Measurements from ENCODE around the gene COASY.
"Not testable (repeated sequence)": the region's sequence is repeated elsewhere in the genome, so short reads cannot be mapped to it uniquely, and the experiment has no call there.

COASY gene

GRCh38 chr17:42541041-42541833 lies 20.7 kb upstream of the COASY start:
- ATAC-seq (no peak), DNase-seq (ENCODE audit: low spot score in 2 of 2) (no peak)
- H3K9me3 Mint-ChIP-seq, result no peaks in the 10 kb centered on the region
- no peak overlapping the region for H3K27ac Mint-ChIP-seq
- no peak overlapping the region for H3K4me3 Mint-ChIP-seq
- peaks cover 24% of the 10 kb centered on the region for H3K36me3 Mint-ChIP-seq
- H3K4me1 Mint-ChIP-seq, result peaks cover 36% of the 10 kb centered on the region

GRCh38 chr17:42543190-42544079 lies 18.5 kb upstream of the COASY start:
- H3K4me3 Mint-ChIP-seq, result no peak overlapping the region
- peaks cover 20% of the 10 kb centered on the region for H3K4me1 Mint-ChIP-seq
- no peak for ATAC-seq
- peaks cover 18% of the 10 kb centered on the region for H3K36me3 Mint-ChIP-seq
- no peak for DNase-seq (ENCODE audit: low spot score in 2 of 2)
- peak overlapping the region; percentile 76 for H3K27ac Mint-ChIP-seq
- H3K9me3 Mint-ChIP-seq, result no peaks in the 10 kb centered on the region

- H3K36me3 Mint-ChIP-seq, result peaks cover 7% of the 10 kb centered on the region
- no peaks in the 10 kb centered on the region for H3K9me3 Mint-ChIP-seq
- H3K4me3 Mint-ChIP-seq, result no peak overlapping the region
- H3K4me1 Mint-ChIP-seq, result peaks cover 23% of the 10 kb centered on the region
- no peak for ATAC-seq
- H3K27ac Mint-ChIP-seq, result no peak overlapping the region
- no peak for DNase-seq (ENCODE audit: low spot score in 2 of 2)
These were observed 17.1 kb upstream of the COASY start for GRCh38 chr17:42544874-42545283.

GRCh38 chr17:42545755-42546505 lies 16.0 kb upstream of the COASY start:
- DNase-seq (ENCODE audit: low spot score in 2 of 2); H3K4me3 Mint-ChIP-seq; H3K9me3 Mint-ChIP-seq; H3K27ac Mint-ChIP-seq; H3K36me3 Mint-ChIP-seq; ATAC-seq: not testable (repeated sequence)
- peaks cover 17% of the 10 kb centered on the region for H3K4me1 Mint-ChIP-seq

- H3K27ac Mint-ChIP-seq, result no peak overlapping the region
- ATAC-seq, result no peak
- H3K4me3 Mint-ChIP-seq, result peak overlapping the region; percentile 34
- DNase-seq (ENCODE audit: low spot score in 2 of 2), result no peak
- no peaks in the 10 kb centered on the region for H3K36me3 Mint-ChIP-seq
- H3K4me1 Mint-ChIP-seq, result peaks cover 9% of the 10 kb centered on the region
- no peaks in the 10 kb centered on the region for H3K9me3 Mint-ChIP-seq
These were observed 14.9 kb upstream of the COASY start for GRCh38 chr17:42547001-42547461.

GRCh38 chr17:42547698-42548069 lies 14.3 kb upstream of the COASY start:
- Mint-ChIP-seq H3K9me3 (no peaks in the 10 kb centered on the region), H3K4me3 (peak overlapping the region; percentile 34), H3K27ac (no peak overlapping the region), H3K4me1 (peaks cover 9% of the 10 kb centered on the region), H3K36me3 (no peaks in the 10 kb centered on the region)
- DNase-seq (ENCODE audit: low spot score in 2 of 2) (no peak), ATAC-seq (no peak)

GRCh38 chr17:42548070-42548837 lies 13.7 kb upstream of the COASY start:
- ATAC-seq, result peak; percentile 85
- H3K9me3 Mint-ChIP-seq, result no peaks in the 10 kb centered on the region
- peak overlapping the region; percentile 34 for H3K4me3 Mint-ChIP-seq
- no peak overlapping the region for H3K27ac Mint-ChIP-seq
- DNase-seq (ENCODE audit: low spot score in 2 of 2), result peak; percentile 57 to 78
- H3K36me3 Mint-ChIP-seq, result no peaks in the 10 kb centered on the region
- H3K4me1 Mint-ChIP-seq, result peaks cover 11% of the 10 kb centered on the region

GRCh38 chr17:42548993-42549755 lies 12.8 kb upstream of the COASY start:
- ATAC-seq, result no peak
- Mint-ChIP-seq H3K27ac (no peak overlapping the region), H3K4me3 (peak overlapping the region; percentile 34), H3K36me3 (no peaks in the 10 kb centered on the region), H3K4me1 (peaks cover 19% of the 10 kb centered on the region), H3K9me3 (no peaks in the 10 kb centered on the region)
- no peak for DNase-seq (ENCODE audit: low spot score in 2 of 2)

- not testable (repeated sequence) for DNase-seq (ENCODE audit: low spot score in 2 of 2); H3K9me3 Mint-ChIP-seq; ATAC-seq; H3K36me3 Mint-ChIP-seq
- Mint-ChIP-seq H3K4me1 (peaks cover 25% of the 10 kb centered on the region), H3K4me3 (peak within 1 kb of the TSS; percentile 90), H3K27ac (peak within 1 kb of the TSS; percentile 93)
These were observed 9.2 kb upstream of the COASY start, which contains the start of gene HSD17B1 for GRCh38 chr17:42552736-42553135. HSD17B1 (plus strand) TSS chr17:42552923; CDS start chr17:42552934, 11 bp downstream.

GRCh38 chr17:42553161-42553818 lies 8.7 kb upstream of the COASY start:
- Mint-ChIP-seq H3K27ac (no peak overlapping the region), H3K4me1 (peaks cover 25% of the 10 kb centered on the region), H3K9me3 (no peaks in the 10 kb centered on the region), H3K4me3 (peak overlapping the region; percentile 90), H3K36me3 (no peaks in the 10 kb centered on the region)
- no peak for ATAC-seq
- no peak for DNase-seq (ENCODE audit: low spot score in 2 of 2)

GRCh38 chr17:42553866-42554249 lies 8.1 kb upstream of the COASY start:
- H3K9me3 Mint-ChIP-seq, result no peaks in the 10 kb centered on the region
- H3K4me1 Mint-ChIP-seq, result peaks cover 22% of the 10 kb centered on the region
- DNase-seq (ENCODE audit: low spot score in 2 of 2) (no peak), ATAC-seq (peak; percentile 9)
- peak overlapping the region; percentile 90 for H3K4me3 Mint-ChIP-seq
- H3K36me3 Mint-ChIP-seq, result no peaks in the 10 kb centered on the region
- peak overlapping the region; percentile 93 for H3K27ac Mint-ChIP-seq

GRCh38 chr17:42554250-42555121 lies 7.5 kb upstream of the COASY start:
- peak overlapping the region; percentile 90 for H3K4me3 Mint-ChIP-seq

More at GRCh38 chr17:42554250-42555121, 7.5 kb upstream of the COASY start:
- ATAC-seq (peak; percentile 90), DNase-seq (ENCODE audit: low spot score in 2 of 2) (peak; percentile 71 to 90)
- Mint-ChIP-seq H3K4me1 (peaks cover 16% of the 10 kb centered on the region), H3K9me3 (no peaks in the 10 kb centered on the region), H3K27ac (peak overlapping the region; percentile 93), H3K36me3 (no peaks in the 10 kb centered on the region)

All from stimulated activated effector memory CD8-positive, alpha-beta T cell treated with anti-CD3 and anti-CD28 coated beads, Interleukin-12 subunit alpha, Interleukin-12 subunit beta, amount 100 ng/mL, for 72 hours (primary cell).